Epithelial cell of proximal tubule (primary cell): ENCODE measurements around the gene CPN1. TPM values are rescaled to one million over a fixed set of nuclear protein-coding genes. Genes with fewer than 3 reads are reported as not detected.
"Not testable (repeated sequence)": the region's sequence is repeated elsewhere in the genome, so short reads cannot be mapped to it uniquely, and the experiment has no call there.

Experiments used
- DNase-seq: peaks from one replicate; pipeline ENCODE4 v3.0.0-alpha.2; 2011; ENCODE audit warnings: low read depth
- H3K4me3 ChIP-seq: 2 replicates; pipeline ENCODE4 v1.5.1; 2011; ENCODE audit warnings: low read depth, mild to moderate bottlenecking, low read length
- CTCF ChIP-seq: conservative IDR thresholded peaks from 2 replicates; pipeline ENCODE4 v1.5.1; 2012; ENCODE audit warnings: low read depth, mild to moderate bottlenecking, low read length
- total RNA-seq: library from RNA; depleted of rRNA; stranded (reverse); fragments of >200 nt; gene quantifications from 2 replicates; pipeline ENCODE4 v1.2.3, GENCODE V29; 2015

Gene CPN1
- total RNA-seq, 1 donor from 2014 or later, result not detected

- no peak overlapping the region for H3K4me3 ChIP-seq
- no peak for TF ChIP-seq CTCF
- DNase-seq, result no peak
Observed at GRCh38 chr10:100103581-100103980, 21.9 kb upstream of the CPN1 start.

- TF ChIP-seq CTCF, result no peak
- peak; percentile 27 for DNase-seq
- no peak overlapping the region for H3K4me3 ChIP-seq
Observed at GRCh38 chr10:100101192-100102076, 19.8 kb upstream of the CPN1 start.

GRCh38 chr10:100100651-100101184, 19.0 kb upstream of the CPN1 start:
- peak; percentile 62 for TF ChIP-seq CTCF
- DNase-seq, result peak; percentile 7
- no peak overlapping the region for H3K4me3 ChIP-seq

GRCh38 chr10:100089241-100089640, 7.6 kb upstream of the CPN1 start:
- no peak overlapping the region for H3K4me3 ChIP-seq
- no peak for TF ChIP-seq CTCF
- DNase-seq, result no peak

- DNase-seq, H3K4me3 ChIP-seq: not testable (repeated sequence)
Observed at GRCh38 chr10:100086708-100087107, 5.0 kb upstream of the CPN1 start.

GRCh38 chr10:100085596-100085995, 3.9 kb upstream of the CPN1 start:
- H3K4me3 ChIP-seq, result no peak overlapping the region
- DNase-seq, result no peak
- TF ChIP-seq CTCF, result no peak

- DNase-seq, result no peak
- TF ChIP-seq CTCF, result no peak
Observed at GRCh38 chr10:100083623-100084022, 2.0 kb upstream of the CPN1 start.

GRCh38 chr10:100082276-100082675, 607 bp upstream of the CPN1 start:
- not testable (repeated sequence) for H3K4me3 ChIP-seq, DNase-seq

More at GRCh38 chr10:100083623-100084022, 2.0 kb upstream of the CPN1 start:
- H3K4me3 ChIP-seq, result no peak overlapping the region
